GM12872 (cell line): ENCODE data around the gene CACNA1B.

ENCODE experiments used
- TF ChIP-seq, protein P1 (sequence below): IDR thresholded peaks from 3 replicates; pipeline ENCODE4 v1.5.1; 2011; ENCODE audit warnings: low read depth, mild to moderate bottlenecking, low read length, moderate library complexity; ENCODE audit not compliant: insufficient read depth

The CACNA1B gene

DNA sequence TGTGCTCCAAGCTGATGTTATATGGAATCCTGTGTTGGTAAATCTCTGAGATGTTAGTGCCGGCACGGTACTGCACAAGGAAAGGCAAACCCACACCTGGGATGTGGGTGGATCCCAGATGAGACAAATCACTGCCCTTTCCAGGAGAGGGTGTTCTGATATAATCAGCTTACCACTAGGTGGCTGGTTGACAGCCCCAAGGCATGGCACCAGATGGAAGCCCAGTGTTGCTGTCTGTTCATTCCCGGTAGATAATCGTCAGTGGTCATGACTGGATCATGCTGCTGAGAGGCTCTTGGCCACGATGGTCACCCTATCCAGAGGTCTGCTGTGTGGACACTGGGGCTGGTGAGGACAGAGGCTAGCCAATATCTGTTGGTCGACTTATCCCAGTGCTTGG, 184.0 kb downstream of the CACNA1B start:
- TF ChIP-seq, protein P1, sequence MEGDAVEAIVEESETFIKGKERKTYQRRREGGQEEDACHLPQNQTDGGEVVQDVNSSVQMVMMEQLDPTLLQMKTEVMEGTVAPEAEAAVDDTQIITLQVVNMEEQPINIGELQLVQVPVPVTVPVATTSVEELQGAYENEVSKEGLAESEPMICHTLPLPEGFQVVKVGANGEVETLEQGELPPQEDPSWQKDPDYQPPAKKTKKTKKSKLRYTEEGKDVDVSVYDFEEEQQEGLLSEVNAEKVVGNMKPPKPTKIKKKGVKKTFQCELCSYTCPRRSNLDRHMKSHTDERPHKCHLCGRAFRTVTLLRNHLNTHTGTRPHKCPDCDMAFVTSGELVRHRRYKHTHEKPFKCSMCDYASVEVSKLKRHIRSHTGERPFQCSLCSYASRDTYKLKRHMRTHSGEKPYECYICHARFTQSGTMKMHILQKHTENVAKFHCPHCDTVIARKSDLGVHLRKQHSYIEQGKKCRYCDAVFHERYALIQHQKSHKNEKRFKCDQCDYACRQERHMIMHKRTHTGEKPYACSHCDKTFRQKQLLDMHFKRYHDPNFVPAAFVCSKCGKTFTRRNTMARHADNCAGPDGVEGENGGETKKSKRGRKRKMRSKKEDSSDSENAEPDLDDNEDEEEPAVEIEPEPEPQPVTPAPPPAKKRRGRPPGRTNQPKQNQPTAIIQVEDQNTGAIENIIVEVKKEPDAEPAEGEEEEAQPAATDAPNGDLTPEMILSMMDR: no peak

DNA sequence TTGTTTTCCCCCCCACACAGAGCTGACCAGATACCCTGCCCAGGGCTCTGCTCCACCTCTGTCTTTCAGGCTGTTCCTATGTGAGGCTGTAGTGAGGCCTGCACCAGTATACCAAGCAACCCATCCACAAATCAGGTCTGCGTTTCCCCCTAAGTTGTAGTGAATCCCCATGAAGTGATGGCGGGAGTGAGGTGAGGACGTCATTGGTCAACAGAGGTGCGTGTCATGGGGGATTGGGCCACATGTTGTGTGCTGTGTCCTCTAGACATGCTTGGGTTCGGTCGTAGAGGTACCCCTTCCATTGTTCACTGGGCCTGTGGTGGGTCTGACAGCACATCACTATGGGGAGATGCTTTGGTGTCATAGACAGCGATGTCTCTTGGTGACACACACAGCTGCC, 184.6 kb downstream of the CACNA1B start:
- TF ChIP-seq, protein P1: no peak

DNA sequence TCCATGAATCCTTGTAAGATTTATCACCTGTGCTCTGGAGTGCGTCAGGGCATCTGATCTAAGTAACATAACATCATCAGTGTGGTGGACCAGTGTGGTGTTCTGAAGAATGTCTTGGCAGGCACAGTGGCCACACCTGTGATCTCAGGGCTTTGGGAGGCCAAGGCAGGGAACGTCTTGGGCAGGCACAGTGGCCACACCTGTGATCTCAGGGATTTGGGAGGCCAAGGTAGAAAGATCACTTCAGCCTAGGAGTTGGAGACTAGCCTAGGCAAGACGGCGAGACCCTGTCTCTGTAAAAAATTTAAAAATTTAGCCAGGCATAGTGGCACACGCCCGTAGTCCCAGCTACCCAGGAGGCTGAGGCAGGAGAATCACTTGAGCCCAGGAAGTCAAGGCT, 185.5 kb downstream of the CACNA1B start:
- TF ChIP-seq, protein P1: no peak

DNA sequence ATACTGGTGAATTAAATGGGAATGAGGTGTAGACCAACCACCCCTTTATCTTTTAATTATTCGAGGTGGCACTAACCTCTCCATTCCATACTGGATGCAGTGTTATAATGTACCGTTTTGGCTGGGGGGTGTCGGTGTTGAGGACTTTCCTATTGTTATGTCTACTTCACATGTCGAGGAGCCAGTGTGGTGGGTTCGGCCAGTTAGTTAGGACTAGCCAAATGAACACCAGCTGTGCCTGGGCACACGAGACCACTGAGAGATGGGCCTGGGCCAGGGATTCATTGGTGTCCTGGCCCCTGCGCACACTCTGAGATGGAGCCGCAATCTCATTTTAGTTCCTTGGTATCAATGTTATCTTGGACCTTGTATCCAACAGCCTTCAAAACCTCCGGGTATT, 186.2 kb downstream of the CACNA1B start:
- TF ChIP-seq, protein P1: no peak

DNA sequence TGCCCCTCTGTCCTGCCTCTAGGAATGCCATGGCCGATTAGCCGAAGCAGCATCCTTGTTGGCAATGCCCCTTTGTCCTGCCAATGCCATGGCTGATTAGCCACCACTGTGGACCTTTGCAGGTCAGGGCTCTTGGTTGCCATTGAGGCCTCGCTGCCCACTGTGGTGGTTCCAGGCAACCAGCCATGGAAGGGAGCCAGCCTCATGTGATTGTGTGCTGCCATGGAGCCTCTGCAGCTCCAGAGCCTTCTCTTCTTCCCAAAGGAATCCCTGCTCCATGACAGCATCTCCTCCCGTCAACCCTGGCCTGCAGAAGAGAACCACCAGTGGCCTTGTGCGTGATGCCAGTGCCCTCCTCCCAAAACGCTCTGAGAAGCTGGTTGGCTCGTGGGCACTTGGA, 187.0 kb downstream of the CACNA1B start:
- TF ChIP-seq, protein P1: no peak

DNA sequence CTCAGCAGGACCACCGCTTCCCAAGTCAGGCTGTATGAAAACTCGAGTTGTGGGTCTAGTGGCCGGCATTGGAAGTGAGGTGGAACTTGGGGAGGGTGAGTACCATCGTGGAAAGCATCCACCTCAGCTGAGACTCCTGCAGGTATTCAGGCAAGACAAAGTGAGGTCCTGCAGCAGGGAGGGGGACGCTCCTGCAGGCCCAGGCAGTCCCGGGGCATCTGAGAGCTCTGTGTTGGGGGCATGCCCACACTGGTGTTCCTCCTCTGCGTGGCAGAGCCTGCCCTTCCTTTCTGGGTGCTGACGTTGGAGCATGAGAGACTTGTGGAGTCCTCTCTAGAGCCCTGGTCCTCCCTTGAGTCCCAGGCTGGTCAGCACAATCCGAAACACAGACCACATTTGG, 187.7 kb downstream of the CACNA1B start:
- TF ChIP-seq, protein P1: no peak

DNA sequence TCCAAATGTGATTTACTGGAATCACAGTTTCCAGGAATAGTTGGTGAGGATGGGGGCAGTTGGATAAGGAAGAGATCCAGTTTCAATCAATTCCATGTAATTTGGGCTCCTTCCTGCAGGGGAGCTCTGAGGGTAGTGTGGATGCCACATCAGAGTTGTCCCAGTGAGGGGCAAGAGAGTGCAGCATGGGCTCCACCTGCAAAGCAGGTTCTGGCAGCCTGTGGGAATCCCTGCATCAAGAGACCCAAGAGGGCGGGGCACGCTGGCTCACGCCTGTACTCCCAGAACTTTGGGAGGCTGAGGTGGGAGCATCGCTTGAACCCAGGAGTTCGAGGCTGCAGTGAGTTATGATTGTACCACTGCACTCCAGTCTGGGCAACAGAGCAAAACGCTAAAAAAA, 188.5 kb downstream of the CACNA1B start:
- TF ChIP-seq, protein P1: peak; percentile 9; the same call in 1 of the 3 replicates
